GM23248 (cell line): ENCODE data around the gene SESN1. TPM values are rescaled to one million over a fixed set of nuclear protein-coding genes. Genes with fewer than 3 reads are reported as not detected.

Source experiments
- DNase-seq: peaks from one replicate; pipeline ENCODE4 v3.0.0-alpha.2; 2015
- H2AFZ ChIP-seq: fragments of 200-600 bp; sonication (generic); 2 replicates; pipeline ENCODE4 v1.6.1; 2016; ENCODE audit warnings: antibody characterized with exemption
- H3F3A ChIP-seq: fragments of 200-600 bp; sonication (generic); 2 replicates; pipeline ENCODE4 v1.6.1; 2016; ENCODE audit warnings: mild to moderate bottlenecking, antibody characterized with exemption, mixed run types; ENCODE audit not compliant: insufficient read depth
- H3K27ac ChIP-seq: fragments of 200-600 bp; sonication (generic); 2 replicates; pipeline ENCODE4 v1.5.1; 2016; ENCODE audit warnings: mild to moderate bottlenecking
- H3K27me3 ChIP-seq: fragments of 200-600 bp; sonication (generic); replicated peaks from 2 replicates; pipeline ENCODE4 v1.6.1; 2016; ENCODE audit warnings: mild to moderate bottlenecking; ENCODE audit not compliant: insufficient read depth
- H3K36me3 ChIP-seq: fragments of 200-600 bp; sonication (generic); 2 replicates; pipeline ENCODE4 v1.6.1; 2016; ENCODE audit warnings: low read depth, mild to moderate bottlenecking
- H3K4me1 ChIP-seq: fragments of 200-600 bp; sonication (generic); 2 replicates; pipeline ENCODE4 v1.6.1; 2016; ENCODE audit warnings: mild to moderate bottlenecking; ENCODE audit not compliant: insufficient read depth
- H3K4me2 ChIP-seq: fragments of 200-600 bp; sonication (generic); one replicate; pipeline ENCODE4 v1.6.1; 2016; ENCODE audit warnings: mild to moderate bottlenecking; ENCODE audit not compliant: unreplicated experiment
- H3K4me3 ChIP-seq: fragments of 200-600 bp; sonication (generic); 2 replicates; pipeline ENCODE4 v1.5.1; 2016; ENCODE audit warnings: mild to moderate bottlenecking
- H3K79me2 ChIP-seq: fragments of 200-600 bp; sonication (generic); 2 replicates; pipeline ENCODE4 v1.6.1; 2016; ENCODE audit warnings: mild to moderate bottlenecking; ENCODE audit not compliant: insufficient read depth
- H3K9ac ChIP-seq: fragments of 200-600 bp; sonication (generic); 2 replicates; pipeline ENCODE4 v1.6.1; 2016; ENCODE audit warnings: mild to moderate bottlenecking
- H3K9me2 ChIP-seq: fragments of 200-600 bp; sonication (generic); 2 replicates; pipeline ENCODE4 v1.6.1; 2016; ENCODE audit warnings: mixed run types, mild to moderate bottlenecking, moderate library complexity; ENCODE audit not compliant: insufficient read depth
- H3K9me3 ChIP-seq: fragments of 200-600 bp; sonication (generic); one replicate; pipeline ENCODE4 v1.6.1; 2017; ENCODE audit warnings: low read depth
- H4K20me1 ChIP-seq: fragments of 200-600 bp; sonication (generic); 2 replicates; pipeline ENCODE4 v1.6.0; 2016; ENCODE audit not compliant: insufficient read depth
- EZH2 ChIP-seq: fragments of 200-600 bp; sonication (generic); IDR thresholded peaks from 2 replicates; pipeline ENCODE4 v1.6.1; 2018; ENCODE audit warnings: antibody characterized with exemption, mild to moderate bottlenecking; ENCODE audit not compliant: insufficient read depth, poor library complexity, severe bottlenecking
- EZH2phosphoT487 ChIP-seq: fragments of 200-600 bp; sonication (generic); IDR thresholded peaks from 2 replicates; pipeline ENCODE4 v1.6.1; 2018; ENCODE audit warnings: antibody characterized with exemption, moderate library complexity, mild to moderate bottlenecking, low read depth; ENCODE audit not compliant: insufficient read depth
- WGBS, 2 experiments: methylation state at CpG; one replicate each; pipeline ENCODE4 v1.1.6; 2015 to 2017; ENCODE audit warnings: low lambda C conversion rate in 2 of 2, low coverage in 1 of 2; ENCODE audit errors: missing lambda C conversion rate in 2 of 2; 5-methylcytosine and 5-hydroxymethylcytosine counted together
- in situ Hi-C: fragments of 300-500 bp; cut with MboI; formaldehyde crosslinking; loops from 2 replicates; pipeline ENCODE4 v1.15.0; 2020
- polyA plus RNA-seq: library from polyadenylated mRNA; unstranded; fragments of >200 nt; fragmentation: Nextera tagmentation; extraction: Ambion mirVana; gene quantifications from 2 replicates; pipeline ENCODE4 v1.2.1, GENCODE V29; 2016
- total RNA-seq: library from RNA; depleted of rRNA; stranded (reverse); fragments of >200 nt; shearing (Covaris generic); gene quantifications from 2 replicates; pipeline ENCODE4 v1.2.3, GENCODE V29; 2014

Gene SESN1
- total and polyA plus RNA-seq, 2 experiments from 2014 or later: 14.2 to 17.6 TPM

DNA sequence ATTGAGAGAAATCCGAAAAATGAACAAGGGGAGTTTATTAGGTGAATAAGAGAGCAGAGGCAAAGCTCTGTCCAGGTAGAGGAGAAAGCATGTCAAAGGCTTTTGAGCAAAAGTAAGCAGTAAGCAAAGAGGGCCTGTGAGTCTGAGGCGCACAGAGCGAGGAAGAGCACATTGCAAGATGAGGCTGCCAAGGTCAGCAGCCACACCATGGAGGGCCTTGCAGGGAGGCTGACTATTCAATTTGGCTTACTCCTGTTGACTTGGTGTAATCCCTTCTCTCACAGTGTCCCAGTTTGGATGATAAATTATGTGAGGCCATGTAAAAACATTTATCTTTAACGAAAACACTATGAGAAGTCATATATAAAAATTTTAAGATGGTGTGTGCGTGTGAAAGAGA lies 32.4 kb downstream of the SESN1 start:
- Histone ChIP-seq H2AFZ (no peak overlapping the region), H4K20me1 (no peaks in the 10 kb centered on the region), H3K27ac (no peak overlapping the region), H3K4me3 (no peak overlapping the region), H3K36me3 (no peaks in the 10 kb centered on the region), H3K79me2 (peaks cover 15% of the 10 kb centered on the region), H3K9me2 (no peaks in the 10 kb centered on the region), H3K9me3 (no peaks in the 10 kb centered on the region), H3K9ac (no peak overlapping the region), H3F3A (peaks cover 21% of the 10 kb centered on the region), H3K4me1 (peaks cover 25% of the 10 kb centered on the region), H3K27me3 (no peaks in the 10 kb centered on the region), H3K4me2 (no peak overlapping the region)
- in situ Hi-C loops: loop anchor here (25.0 kb wide), 1 partner anchor 950 kb away; no protein-coding TSS in a partner anchor
- TF ChIP-seq EZH2phosphoT487 (no peak), EZH2 (no peak)
- WGBS, 2 experiments: 96% methylated on average over 5 of the region's 5 CpGs
- DNase-seq: no peak

GRCh38 chr6:109060571-109060970 lies 34.1 kb downstream of the SESN1 start:
- 40 to 42% methylated on average over 2 of the region's 2 CpGs for WGBS, 2 experiments
- peaks cover 34% of the 10 kb centered on the region for H3K4me1 ChIP-seq
- no peaks in the 10 kb centered on the region for H3K36me3 ChIP-seq
- H3K79me2 ChIP-seq: peaks cover 15% of the 10 kb centered on the region
- DNase-seq: peak; percentile 24
- H3F3A ChIP-seq: peaks cover 31% of the 10 kb centered on the region
- H3K9ac ChIP-seq: no peak overlapping the region
- TF ChIP-seq EZH2phosphoT487: no peak
- TF ChIP-seq EZH2: no peak
- no peak overlapping the region for H3K27ac ChIP-seq
- no peaks in the 10 kb centered on the region for H3K27me3 ChIP-seq
- no peaks in the 10 kb centered on the region for H3K9me3 ChIP-seq
- no peak overlapping the region for H3K4me2 ChIP-seq
- in situ Hi-C loops: loop anchor here (25.0 kb wide), 1 partner anchor 948 kb away; no protein-coding TSS in a partner anchor
- H4K20me1 ChIP-seq: no peaks in the 10 kb centered on the region
- H2AFZ ChIP-seq: no peak overlapping the region
- no peaks in the 10 kb centered on the region for H3K9me2 ChIP-seq
- H3K4me3 ChIP-seq: no peak overlapping the region

- Histone ChIP-seq H3F3A (peaks cover 33% of the 10 kb centered on the region), H4K20me1 (no peaks in the 10 kb centered on the region), H3K4me2 (peak overlapping the region; percentile 65), H3K27ac (peak overlapping the region; percentile 39), H3K36me3 (no peaks in the 10 kb centered on the region), H3K4me3 (no peak overlapping the region; the same call in 1 of the 2 replicates), H3K9me2 (no peaks in the 10 kb centered on the region), H2AFZ (peak overlapping the region; percentile 59), H3K27me3 (no peaks in the 10 kb centered on the region), H3K9me3 (no peaks in the 10 kb centered on the region), H3K79me2 (peaks cover 15% of the 10 kb centered on the region), H3K9ac (peak overlapping the region; percentile 21; the same call in 1 of the 2 replicates), H3K4me1 (peaks cover 38% of the 10 kb centered on the region)
- WGBS, 2 experiments: 41 to 42% methylated on average over 4 of the region's 4 CpGs
- TF ChIP-seq EZH2 (no peak), EZH2phosphoT487 (no peak)
- in situ Hi-C loops: loop anchor here (25.0 kb wide), 1 partner anchor 947 kb away; no protein-coding TSS in a partner anchor
- peak; percentile 63 for DNase-seq
Measured at GRCh38 chr6:109059571-109060021, 35.0 kb downstream of the SESN1 start.

GRCh38 chr6:109059153-109059552 lies 35.5 kb downstream of the SESN1 start:
- H3F3A ChIP-seq: peaks cover 33% of the 10 kb centered on the region
- peak overlapping the region; percentile 39 for H3K27ac ChIP-seq
- peaks cover 38% of the 10 kb centered on the region for H3K4me1 ChIP-seq
- no peaks in the 10 kb centered on the region for H3K27me3 ChIP-seq
- peaks cover 15% of the 10 kb centered on the region for H3K79me2 ChIP-seq
- no peak overlapping the region for H2AFZ ChIP-seq
- H4K20me1 ChIP-seq: no peaks in the 10 kb centered on the region
- no peaks in the 10 kb centered on the region for H3K9me3 ChIP-seq
- peak; percentile 58 for DNase-seq
- no peaks in the 10 kb centered on the region for H3K36me3 ChIP-seq
- TF ChIP-seq EZH2 (no peak), EZH2phosphoT487 (no peak)
- H3K9me2 ChIP-seq: no peaks in the 10 kb centered on the region
- in situ Hi-C loops: loop anchor here (25.0 kb wide), 1 partner anchor 947 kb away; no protein-coding TSS in a partner anchor
- no peak overlapping the region; the same call in 1 of the 2 replicates for H3K4me3 ChIP-seq
- peak overlapping the region; percentile 21; the same call in 1 of the 2 replicates for H3K9ac ChIP-seq
- H3K4me2 ChIP-seq: peak overlapping the region; percentile 65
- 53 to 58% methylated on average over 3 of the region's 3 CpGs for WGBS, 2 experiments
